Fibroblast of gingiva (primary cell): ENCODE measurements around the gene CDH13.
A peak's percentile ranks its signal among the peaks of the same experiment; 100 is the strongest.

Experiments
- DNase-seq: peaks from one replicate; pipeline ENCODE4 v3.0.0-alpha.2; 2011; ENCODE audit warnings: low read depth

The CDH13 gene

DNA sequence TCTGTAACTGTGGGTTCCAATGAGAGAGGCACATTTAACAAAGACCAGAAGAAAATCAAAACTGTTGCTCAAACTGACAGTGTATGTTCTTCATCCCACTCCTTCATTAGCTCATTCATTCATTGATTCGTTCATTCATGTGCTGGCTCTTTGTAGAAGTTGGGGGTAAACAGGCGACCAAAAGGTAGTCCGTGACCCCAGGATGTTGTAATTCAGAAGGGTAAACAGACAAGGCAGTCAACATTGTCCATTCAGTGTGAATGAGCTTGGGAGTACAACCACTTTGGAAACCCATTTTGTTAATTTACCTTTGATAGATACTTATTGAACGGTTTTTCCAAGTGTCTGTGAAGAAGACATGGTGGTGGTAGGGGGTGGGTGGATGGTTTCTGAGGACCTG lies 26.1 kb downstream of the CDH13 start:
- DNase-seq: no peak

DNA sequence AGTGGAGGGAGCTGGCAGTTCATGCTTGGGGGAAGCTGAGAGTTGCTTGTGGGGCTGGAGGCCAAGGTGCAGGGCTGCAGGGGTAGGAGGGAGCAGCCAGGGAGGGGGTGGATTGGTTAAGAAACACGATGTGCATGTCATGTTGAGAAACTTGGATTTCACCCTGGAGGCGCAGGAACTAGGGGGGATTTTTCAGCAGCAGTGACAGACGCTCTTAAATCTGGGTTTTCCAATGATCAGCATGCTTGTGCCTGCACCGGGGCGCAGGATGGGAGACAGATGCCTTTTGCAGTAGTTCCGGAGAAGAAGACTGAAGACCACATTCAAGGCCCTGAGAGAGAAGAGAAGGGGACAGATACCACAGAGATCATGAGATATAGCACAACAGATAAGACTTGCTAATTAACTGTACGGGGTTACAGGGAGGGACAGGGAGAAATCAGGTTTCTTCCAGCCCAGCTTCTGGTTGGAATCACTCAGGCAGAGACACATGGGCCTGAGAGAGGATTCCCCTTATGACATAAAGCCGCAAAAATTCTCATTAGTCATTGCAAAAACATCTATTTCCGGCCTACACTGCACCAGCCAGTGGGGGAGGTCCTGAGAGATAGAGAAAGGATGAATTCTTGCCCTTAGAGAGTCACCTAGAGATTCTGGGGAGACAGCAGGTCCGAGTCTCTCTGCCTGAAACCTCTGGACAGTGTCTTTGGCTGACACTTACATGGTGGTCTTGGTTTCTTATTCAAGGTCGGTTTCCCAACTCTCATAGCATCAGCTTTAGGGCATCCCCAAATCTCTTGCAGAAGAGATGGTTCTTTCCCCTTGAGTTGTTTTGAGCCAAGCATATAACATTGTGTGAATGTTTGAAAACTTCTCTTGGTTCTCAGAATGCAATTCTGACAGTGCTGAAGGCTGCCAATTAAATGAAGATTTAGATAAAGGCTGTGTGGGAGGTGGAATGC lies 27.1 kb downstream of the CDH13 start:
- DNase-seq: peak; percentile 75

DNA sequence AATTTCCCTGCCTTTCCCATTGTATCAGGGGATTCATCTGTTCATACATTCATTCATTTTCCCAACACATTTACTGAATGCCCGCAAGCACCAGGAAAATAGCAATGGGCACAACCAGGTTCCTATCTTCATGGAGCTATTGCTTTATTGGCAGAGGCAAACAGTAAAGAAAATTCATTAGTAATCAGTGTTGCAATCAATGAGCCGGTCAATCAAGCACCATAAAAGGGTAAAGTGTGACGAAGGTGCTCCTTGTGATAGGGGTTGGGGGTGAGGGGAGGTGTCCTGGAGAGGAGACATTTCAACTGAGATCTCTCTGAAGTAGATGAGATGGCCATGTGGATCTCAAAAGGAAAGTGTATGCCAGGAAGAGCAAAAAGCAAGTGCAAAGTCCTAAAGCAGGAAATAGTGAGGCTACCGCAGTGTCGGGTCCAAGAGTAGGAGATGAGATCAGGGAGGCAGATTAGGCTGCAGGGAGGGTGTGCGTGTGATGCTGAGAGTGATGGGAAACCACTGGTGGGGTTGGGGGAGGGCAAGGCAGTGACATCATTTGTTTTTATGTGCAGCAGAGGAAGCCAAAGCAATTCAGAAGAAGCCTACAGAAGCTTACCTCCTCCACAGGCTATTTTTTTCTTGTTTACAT lies 28.4 kb downstream of the CDH13 start:
- DNase-seq: no peak

DNA sequence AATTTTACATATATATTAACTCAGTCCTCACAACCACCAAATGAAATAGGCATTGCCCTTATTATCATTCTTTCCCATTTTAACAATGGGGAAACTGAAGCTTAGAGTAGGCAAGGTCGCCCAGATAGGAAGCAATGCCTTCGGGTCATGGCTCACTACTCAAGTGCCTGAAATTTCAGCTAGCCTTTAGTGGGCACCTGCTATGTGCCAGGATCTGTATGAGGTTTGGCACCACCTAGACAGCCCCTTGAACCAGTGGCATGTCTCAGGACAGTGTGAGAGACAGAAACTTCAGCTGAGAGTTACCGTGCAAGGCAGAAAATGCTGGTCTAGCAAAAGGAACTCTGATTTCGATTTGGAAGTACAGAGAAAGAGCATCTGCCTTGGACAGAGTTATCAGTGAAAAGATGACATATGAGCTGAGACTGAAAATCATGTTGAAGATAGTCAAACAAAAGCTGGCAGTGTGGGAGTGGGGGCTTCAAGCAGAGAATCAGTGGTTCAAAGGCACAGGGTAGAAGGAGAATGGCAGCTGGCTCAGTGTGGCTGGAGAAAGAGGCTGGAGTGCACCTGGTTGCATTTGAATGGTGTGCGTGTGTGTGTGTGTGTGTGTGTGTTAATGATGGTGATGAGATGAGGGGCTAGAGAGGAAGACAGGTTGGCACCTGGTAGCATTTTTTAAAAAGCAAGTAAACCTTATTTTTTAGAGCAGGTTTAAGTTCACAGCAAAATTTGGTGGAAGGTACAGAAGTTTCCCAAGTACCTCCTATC lies 29.1 kb downstream of the CDH13 start:
- no peak for DNase-seq

DNA sequence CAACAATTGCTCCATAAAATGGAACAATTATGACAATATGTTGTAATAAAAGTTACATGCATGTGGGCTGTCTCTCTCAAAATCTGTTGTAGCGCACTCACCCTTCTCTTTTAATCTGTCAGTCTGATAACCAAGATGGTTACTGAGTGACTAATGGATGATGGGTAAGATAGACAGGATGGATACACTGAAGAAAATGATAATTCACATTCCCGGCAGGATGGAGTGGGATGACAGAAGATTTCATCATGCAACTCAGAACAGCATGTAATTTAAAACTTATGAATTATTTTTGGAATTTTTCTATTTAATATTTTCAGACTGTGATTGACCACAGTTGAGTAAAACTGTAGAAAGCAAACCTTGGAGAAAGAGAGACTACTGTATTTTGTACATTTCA lies 30.5 kb downstream of the CDH13 start:
- peak; percentile 72 for DNase-seq

DNA sequence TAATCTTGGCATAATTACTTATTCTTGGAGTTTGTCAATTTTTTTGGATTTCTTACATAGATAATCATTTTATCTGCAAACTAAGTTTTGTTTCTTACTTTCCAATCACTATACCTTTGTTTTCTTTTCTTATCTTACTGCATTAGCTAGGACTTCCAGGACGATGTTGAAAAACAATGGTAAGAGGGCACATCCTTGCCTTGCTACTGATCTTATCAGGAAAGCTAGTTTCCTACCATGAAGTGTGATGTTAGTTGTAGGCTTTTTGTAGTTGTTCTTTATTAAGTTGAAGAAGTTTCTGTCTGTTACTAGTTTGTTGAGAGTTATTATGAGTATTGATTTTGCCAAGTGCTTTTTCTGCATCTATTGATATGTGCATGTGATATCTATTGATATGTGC lies 31.0 kb downstream of the CDH13 start:
- DNase-seq: no peak

DNA sequence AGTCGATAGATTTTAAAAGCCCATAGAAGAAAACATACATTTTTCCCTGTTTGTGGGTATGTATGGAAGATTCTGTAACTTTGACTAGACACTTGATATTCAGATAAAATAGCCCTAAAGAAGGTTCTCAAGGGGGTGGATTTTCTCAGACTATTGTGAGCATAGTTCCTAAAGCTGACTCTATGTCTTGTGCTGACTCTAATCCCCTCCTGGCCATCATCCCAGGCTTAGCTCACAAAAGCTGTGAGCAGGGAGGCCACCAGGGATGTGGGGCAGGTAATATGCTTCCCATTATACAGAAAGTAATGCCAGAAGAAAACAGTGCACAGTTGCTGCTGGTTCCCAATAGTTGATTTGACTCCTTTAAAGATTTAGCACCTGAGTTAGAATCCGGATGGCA lies 32.0 kb downstream of the CDH13 start:
- no peak for DNase-seq

DNA sequence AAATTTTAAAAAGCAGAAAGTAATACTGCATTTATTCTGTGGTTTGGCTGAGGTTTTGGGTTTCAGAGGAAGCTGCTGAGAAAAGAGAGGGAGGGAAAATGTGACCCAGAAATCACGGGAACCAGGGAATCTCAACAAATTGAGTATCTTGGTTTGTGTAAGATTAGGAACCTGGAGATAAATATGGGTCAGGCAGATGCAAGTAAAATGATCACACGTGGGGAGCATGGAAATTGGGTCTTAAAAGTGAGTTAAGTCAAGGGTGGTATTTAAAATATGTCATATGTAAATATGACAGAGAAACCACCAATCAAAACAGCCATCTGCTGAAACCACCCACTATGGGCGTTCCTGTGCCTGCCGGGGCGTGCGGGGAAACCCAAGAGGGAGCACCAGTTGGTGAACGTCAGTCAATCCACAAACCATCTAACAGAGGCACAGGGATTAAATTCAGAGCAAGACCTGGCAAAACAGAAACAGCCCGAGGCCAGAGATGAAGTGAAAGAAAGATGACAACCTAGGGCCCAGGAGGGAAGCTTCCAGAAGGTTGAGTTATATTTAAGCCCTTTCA lies 33.4 kb downstream of the CDH13 start:
- DNase-seq: peak; percentile 72

DNA sequence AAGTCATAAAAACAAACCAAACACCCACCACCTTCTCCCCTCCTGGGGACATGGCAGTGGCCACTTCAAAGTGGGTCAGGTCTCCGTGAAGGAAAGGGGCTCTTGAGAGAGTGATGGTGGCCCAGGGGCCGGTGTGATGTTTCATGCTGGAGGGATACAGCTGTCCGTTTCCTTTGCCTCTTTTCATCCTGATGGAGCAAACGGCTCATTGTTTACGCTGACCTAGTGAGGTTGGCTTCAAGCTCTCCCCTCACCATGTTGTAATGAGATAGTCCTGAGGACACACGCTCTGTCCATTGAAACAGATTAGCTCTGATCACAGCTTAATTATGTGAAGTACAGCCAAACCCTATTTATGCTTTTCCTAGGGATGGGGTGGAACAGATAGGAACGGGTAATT lies 34.2 kb downstream of the CDH13 start:
- DNase-seq: no peak

DNA sequence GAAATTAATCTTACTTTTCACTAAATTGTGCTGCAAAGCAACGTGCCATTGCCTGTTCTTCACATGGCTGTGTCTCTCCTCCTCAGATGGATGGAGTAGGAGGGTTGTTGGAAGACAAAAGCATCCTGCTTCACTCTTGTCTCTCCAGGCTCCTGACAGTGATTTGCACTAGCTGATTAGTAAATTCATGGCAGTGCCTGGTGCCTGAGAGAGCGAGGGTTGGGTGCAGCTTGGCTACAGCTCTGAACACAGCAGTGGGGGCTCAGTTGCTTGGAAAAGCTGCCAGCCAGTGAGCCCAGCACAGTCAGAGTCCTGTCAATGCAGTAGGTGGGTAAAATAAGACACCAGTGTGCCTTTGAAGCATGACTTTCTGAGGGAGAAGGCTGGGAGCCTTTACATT lies 37.4 kb downstream of the CDH13 start:
- no peak for DNase-seq

DNA sequence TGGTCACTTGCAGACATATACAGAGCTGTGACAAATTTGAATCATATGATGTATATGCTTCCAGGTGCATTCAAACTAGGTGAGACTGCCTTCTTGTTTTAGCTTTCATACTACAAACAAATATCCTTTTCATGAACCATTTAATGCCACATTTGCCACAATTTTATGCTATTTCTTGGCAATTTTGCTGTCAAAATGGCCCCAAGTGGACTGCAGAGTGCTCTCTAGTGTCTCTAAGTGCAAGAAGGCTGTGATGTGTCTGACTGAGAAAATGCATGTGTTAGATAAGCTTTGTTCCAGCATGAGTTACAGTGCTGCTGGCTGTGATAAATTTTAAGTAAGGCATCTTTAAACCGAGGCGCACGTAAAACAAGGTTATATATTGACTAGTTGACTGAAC lies 38.3 kb downstream of the CDH13 start:
- no peak for DNase-seq

DNA sequence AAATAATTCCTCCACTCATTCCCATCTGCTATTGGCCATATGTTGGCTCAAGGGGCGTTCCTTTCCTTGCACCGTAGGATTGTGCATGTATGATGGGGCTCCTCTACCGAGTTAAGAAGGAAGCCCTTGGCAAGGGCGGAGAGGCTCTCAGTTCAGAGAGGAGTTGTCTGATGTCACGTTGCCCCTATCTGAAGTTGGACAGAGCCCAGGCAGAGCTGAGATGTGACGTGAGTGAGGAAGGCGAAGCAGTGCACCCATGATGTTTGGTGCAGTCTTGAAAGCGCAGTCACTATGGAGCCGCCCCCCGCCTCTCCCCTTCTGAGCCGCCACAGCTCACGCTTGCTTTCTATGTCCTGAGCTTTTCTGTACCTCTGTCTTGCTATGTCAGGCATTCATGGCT lies 40.7 kb downstream of the CDH13 start:
- DNase-seq: no peak

DNA sequence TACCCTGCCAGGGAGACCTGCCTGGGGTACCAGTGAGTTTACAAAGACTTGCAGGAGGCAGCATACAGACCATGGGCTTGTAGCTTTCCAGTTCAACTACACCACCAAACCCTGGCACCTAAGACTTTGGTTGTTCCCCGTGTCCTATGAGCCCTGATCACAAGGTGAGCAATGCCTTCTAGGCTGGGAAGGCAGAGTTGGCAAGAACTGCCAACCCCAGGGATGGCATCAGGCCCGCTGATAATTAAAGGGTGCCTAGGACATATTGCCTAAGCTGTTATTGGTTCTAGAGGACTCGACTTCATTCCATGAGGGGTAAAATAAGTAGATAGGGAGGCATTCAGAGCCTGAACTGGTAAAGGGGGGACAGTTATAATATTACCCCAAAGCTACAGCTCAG lies 41.3 kb downstream of the CDH13 start:
- no peak for DNase-seq

DNA sequence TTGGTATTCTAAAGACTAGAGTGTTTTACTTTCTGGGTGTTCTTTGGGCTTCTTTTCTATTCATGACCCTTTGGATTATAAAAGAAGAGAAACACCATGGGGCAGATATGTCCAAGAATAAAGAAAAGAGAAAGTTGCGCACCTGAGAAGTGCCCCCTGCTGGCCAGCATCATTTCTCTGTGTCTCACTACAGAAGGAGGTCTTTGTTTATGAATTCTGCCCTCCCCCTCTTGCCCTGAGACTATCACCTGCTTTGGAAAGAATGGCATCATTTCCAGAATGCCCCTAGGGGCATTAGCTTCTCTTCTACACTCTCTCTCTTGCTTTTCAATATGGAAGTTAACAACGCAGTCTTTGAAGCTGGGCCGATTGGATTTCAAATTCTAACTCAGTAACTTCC lies 45.0 kb downstream of the CDH13 start:
- no peak for DNase-seq

DNA sequence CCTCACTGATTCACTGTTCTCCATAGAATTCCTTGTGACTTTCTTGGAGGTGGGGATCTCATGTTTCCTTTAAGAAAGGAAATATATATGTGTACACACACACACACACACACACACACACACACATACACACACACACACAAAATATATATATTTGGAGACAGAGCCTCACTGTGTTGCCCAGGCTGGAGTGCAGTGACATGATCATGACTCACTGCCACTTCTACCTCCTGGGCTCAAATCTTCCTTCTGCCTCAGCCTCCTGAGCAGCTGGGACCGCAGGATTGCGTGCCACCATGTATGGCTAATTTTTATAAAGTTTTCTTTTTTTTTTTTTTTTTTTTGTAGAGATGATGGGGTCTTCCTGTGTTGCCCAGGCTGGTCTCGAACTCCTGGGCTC lies 45.9 kb downstream of the CDH13 start:
- DNase-seq: no peak

DNA sequence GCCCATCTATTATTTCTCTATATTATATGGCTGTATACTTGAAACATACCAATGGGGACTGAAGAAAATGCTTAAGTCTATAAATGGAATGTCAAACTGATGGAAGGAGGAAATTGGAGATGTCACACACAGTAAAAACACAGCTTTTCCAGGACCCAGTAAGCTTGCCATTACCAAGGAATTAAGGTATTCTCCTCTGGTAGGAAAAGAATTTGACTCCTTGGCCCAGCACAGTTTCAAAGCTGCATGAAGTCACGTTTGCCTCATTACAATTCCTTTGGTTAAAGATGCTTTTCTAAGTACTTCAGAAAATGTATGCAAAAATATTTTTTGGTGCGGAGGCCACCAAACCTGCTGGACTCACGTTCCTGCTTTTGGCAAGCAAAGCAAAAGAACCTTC lies 48.5 kb downstream of the CDH13 start:
- no peak for DNase-seq

DNA sequence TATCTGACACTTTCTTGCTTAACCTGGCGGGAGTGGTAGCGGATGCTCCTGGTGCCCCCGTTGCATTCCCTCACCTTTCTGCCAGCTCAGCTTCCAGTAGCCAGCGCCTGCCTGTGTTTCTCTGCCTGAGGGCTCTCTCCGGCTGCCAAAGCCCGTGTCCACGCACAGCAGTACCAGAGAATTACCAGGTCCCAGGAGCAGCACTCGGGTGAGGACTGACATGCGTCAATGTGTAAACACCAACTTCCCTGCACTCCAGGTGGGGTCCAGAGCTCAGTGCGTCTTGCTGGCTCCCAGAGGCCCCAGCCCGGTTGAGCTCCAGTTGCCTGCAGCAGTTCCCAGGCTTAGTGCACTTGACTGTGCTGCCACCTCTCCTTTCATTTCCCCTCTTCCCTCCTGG lies 54.8 kb downstream of the CDH13 start:
- no peak for DNase-seq

DNA sequence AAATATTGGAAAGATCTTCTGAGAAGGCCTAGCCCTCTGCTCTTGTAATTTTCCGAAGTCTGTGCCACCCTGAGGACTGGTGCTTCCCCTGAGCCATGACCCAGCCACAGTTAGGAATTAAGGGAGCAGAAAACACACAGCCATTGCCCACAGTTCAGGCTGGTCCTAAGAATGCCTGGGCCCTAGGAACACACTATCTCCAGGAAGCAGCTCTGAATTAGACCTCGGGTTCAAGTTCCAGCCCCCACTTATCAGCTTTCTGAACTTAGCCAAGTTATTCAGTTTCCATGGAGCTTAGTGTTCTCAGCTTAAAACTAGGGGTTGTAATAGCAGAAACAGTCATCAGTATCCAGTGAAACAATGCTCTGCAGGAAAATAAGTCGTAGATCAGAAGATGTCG lies 56.0 kb downstream of the CDH13 start:
- no peak for DNase-seq

DNA sequence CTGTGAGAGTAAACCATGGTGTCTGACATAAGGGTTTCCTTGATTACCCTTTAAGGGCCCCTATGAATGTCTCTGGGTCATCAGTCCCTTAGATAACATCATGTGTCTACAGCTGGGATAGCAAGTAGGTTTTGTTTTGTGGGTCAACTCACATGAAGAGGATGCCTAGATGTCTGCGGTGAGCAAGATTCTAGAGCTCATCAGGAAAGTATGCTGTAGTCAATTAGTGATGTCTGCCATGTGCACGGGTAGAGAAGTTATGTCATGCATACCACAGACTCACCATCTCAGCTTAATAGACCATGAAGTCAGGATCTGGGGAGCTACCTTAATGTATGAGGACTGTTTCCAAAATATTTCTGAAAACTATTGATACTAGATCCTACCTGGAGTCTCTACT lies 57.5 kb downstream of the CDH13 start:
- no peak for DNase-seq

DNA sequence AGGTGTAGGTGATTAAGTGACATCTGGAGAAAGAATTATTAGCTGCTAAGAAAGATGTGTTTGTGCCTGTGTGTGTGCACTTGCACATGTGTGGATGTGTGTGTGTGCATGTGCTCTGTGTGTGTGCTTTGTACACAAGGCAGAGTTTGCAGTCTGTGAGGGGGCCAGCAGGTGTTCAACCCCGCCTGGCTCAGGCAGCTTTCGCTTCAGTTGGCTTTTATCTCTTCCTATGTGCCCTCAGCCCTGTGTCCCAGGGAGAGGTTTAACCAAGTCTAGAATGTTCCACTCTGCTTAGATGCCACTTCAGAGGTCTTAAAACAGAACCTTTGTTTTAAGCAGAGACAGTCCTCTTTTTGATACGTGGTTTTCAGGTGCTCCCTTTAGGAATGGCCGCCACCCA lies 58.8 kb downstream of the CDH13 start:
- no peak for DNase-seq

DNA sequence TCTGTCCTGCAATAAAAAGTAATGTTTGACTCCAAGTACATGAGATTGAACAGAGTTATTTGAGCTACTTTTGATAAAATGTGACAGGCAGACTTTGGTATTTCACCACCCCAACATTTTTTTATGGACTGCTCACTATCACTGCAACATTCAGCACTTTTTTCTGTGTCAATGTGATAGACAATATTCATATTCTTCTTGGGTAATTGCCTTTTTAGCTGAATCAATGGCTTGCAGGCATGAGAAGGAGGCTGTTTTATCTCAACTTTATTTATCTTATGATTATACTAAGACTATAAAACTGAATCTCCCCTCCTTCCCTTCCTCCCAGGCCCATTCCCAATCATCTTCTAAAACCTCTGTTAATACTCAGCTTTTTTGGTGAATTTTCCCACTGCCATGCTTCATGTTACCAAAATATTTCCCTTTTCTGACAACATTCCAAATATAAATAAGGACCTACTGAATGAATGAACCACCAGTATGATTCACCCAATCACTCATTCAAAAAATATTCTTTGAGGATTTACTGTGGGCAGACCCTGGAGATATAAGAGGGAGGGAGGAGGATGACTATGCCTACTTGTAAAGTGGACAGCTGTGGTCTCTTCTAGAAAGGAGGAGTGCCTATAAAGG lies 67.6 kb downstream of the CDH13 start:
- DNase-seq: no peak

DNA sequence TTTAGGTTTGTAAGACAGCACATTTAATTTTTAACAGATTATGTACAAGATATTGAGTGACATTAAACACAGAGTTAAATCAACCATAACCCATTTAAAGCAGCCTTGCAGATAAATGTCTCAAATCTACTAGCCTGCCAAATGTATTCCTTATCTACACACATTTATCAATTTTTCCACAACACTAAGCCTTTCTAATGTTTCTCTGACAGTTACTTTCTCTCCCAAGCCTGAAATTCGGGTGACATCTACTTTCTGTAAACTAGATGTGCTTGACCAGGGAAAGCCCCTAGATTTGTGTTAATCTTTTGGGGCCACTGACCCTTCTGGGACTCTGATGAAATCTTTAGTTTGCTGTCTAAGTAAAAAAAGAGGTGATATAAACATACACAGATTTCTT lies 69.0 kb downstream of the CDH13 start:
- no peak for DNase-seq
